ENCODE results near the gene B3GNT9.

B3GNT9 gene, protein sequence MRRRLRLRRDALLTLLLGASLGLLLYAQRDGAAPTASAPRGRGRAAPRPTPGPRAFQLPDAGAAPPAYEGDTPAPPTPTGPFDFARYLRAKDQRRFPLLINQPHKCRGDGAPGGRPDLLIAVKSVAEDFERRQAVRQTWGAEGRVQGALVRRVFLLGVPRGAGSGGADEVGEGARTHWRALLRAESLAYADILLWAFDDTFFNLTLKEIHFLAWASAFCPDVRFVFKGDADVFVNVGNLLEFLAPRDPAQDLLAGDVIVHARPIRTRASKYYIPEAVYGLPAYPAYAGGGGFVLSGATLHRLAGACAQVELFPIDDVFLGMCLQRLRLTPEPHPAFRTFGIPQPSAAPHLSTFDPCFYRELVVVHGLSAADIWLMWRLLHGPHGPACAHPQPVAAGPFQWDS

DNA sequence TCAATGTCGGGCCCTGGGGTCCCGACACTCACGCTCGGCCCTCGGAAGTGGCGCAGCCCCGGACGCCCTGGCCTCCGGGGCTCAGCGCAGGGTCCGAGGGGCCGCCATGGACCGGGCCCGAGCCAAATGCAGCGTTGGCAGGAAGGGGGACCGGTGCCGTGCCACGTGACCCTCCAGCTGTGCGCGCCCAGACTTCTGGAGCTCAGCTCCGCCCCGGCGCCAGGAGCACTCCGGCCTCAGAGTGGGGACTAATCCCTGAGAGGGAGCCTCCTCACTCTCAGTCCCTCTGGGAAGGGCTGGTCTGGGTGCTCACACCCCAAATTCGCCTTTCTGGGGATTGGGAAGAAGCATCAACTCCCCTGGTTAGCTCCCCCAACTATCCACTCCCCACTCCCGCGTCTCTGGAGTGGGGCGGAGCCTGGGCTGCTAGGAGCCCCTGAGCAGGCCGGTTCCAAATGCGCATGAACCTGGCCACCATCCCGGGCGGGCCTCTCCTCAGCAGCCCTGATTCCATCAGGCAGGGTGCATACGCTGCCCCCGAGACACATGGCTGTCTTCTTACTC lies at the start of gene B3GNT9:
B3GNT9 (minus strand) TSS at position 166 of the 564 bp plus-strand sequence. CDS start 513 bp downstream, outside the sequence.
- DNase-seq, result peak; percentile 80

DNA sequence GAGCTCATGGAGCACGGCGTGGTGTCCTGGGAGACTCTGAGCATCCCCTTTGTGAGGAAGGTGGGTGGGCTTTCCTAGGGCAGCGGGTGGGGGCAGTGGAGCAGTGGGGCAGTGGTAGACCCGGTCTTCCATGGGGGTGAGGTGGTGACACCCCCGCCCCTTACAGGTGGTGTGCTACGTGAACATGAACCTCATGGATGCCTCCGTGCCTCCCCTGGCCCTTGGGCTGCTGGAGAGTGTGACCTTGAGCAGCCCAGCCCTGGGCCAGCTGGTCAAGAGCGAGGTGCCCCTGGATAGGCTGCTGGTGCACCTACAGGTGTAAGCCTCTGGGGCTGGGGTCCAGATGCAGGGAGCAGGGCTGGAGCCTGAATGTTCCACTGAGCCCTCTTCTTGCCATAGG lies 49.7 kb upstream of the B3GNT9 start:
- no peak for DNase-seq

GRCh38 chr16:67199808-67200198 lies 49.0 kb upstream of the B3GNT9 start:
- no peak for DNase-seq

DNA sequence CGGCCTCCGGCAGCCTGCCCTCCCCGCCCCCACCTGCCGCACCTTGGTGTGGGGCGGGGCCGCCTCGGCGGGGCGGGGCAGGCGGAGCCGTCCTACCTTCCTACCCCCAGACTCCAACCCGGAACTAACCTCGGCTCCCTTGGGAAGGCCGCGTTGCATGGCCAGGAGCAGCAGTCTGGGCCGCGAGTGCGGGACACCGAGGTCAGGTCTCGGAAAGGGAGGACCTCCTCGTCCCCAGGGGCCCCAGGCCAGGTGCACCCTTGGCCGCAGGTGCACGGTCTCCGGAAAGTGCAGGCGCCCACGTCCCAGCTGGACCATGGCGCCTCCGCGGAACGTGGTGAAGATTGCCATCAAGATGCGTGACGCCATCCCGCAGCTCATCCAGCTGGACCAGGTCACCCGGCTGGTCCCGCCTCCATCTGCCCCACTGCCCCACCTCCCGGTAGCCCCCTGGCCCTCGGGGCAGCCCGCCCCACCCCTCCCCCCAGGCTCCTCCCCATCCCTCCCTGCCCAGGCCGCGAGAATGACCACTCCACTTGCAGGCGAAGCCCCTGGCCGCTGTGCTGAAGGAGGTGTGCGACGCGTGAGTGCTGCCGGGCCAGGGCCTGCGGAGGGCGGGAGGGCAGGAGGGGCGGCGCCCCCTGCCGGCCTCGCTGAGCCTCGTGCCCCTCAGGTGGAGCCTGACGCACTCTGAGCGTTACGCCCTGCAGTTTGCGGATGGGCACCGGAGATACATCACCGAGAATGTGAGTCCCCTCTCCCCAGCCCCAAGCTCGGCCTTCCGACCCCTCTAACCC lies 48.4 kb upstream of the B3GNT9 start, which contains the start of gene ELMO3:
ELMO3 (plus strand) TSS at position 121 of the 797 bp plus-strand sequence; CDS start at position 317, 196 bp downstream.
- DNase-seq, result no peak

- DNase-seq, result no peak
Observed at GRCh38 chr16:67198238-67198734, 47.5 kb upstream of the B3GNT9 start.

DNA sequence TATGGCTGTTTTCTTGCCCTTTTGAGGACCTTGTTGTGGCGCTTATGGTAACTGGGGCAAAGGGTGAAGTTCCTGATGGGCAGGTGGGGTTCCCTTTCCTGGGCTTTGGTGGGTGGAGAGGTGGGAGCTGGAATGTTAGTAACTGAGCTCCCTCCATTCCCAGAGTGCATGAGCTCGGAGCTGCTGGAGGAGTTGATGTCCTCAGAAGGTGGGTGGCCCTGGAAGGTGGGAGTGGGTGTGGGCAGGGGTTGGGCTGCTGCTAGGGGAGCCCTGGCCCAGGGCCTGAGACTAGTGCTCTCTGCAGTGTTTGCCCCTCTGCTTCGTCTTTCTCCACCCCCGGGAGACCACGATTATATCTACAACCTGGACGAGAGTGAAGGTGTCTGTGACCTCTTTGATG lies 46.9 kb upstream of the B3GNT9 start:
- DNase-seq, result no peak

GRCh38 chr16:67196881-67197280 lies 46.1 kb upstream of the B3GNT9 start:
- DNase-seq, result no peak

- DNase-seq, result no peak
Observed at GRCh38 chr16:67195676-67196075, 44.9 kb upstream of the B3GNT9 start.

DNA sequence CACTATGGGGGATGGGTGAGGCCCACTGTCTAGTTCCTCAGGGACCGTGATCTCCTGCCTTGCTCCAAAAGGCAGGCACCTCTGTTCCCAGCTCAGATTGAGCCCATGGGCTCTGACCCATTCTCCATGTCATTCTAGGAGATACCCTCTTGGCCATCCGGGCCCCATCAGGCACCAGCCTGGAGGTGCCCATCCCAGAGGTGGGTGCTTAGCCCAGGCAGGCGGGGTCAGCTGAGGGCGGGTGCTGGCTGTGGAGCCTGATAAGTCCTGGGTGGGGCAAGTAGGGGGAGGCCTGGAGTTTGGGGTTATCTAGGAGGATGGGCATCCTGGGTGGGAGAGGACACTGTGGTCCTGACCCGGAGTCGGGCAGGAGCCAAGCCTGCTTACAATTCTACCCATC lies 43.5 kb upstream of the B3GNT9 start:
- DNase-seq, result no peak

DNA sequence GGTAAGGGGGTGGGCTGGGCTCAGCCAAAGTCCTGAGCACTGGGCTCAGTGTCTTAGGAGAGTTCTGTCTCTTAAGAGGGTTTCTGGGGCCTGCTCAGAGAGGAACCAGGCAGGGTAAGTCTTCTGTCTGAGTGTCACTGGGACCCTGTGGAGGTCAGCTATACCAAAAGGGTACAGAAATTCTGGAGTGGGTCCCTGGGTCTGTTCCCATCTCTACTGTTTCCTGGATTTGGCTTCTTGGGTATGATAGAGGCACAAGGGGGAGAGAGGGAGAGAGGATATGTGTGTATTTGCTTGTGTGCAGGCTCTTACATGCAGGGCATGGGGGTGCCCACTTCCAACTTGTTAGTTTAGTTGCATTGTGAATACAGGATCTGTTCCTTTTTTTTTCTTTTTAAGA lies 42.7 kb upstream of the B3GNT9 start:
- no peak for DNase-seq

DNA sequence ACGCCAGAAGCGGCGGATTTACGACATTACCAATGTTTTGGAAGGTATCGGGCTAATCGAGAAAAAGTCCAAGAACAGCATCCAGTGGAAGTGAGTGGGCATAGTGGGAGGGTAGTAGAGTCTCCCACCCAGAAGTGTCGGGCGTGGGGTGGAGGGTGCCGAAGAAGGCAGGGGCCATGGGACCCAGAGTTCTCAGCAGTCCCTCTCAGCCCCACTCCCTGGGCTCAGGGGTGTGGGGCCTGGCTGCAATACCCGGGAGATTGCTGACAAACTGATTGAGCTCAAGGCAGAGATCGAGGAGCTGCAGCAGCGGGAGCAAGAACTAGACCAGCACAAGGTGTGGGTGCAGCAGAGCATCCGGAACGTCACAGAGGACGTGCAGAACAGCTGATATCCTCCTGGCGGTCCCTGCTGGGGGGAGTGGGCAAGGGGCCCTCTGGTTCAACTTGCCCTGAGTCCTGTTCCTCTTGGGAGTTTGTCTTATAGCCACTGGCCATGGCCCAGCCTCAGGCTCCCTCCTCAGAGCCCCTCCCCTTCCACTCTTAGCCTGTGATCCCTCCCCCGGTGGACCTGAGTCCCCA lies 42.1 kb upstream of the B3GNT9 start:
- DNase-seq, result no peak

DNA sequence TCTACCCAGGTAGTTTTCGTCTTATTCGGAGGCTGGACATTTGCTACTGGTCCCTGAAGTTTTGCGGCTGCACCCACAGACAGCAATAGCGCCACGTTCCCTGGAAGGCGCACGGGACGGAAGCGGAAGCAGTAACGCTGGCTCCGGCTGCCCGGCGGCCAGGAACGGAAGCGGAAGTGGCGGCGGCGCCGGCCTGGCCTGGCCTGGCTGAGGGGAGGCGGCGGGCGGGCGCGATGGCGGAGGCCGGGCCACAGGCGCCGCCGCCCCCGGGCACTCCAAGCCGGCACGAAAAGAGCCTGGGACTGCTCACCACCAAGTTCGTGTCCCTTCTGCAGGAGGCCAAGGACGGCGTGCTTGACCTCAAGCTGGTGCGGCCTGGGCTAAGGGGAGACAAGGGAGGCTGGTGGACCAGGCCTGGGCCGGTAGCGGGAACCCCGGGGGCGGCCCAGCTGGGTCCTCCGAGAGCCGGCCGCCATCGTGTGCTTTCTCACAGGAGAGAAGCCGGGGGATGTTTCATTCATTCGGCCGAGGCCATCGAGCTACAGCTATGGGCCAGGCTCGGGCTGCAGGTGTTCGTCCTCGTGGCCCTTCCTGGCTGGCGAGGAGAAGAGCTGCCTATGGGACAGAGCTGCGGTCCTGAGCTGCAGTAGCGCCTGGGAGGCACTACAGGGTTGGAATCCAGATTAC lies 41.3 kb upstream of the B3GNT9 start, which contains the start of gene E2F4:
E2F4 (plus strand) TSS at position 161 of the 687 bp plus-strand sequence; CDS start at position 234, 73 bp downstream.
- peak; percentile 98 for DNase-seq

DNA sequence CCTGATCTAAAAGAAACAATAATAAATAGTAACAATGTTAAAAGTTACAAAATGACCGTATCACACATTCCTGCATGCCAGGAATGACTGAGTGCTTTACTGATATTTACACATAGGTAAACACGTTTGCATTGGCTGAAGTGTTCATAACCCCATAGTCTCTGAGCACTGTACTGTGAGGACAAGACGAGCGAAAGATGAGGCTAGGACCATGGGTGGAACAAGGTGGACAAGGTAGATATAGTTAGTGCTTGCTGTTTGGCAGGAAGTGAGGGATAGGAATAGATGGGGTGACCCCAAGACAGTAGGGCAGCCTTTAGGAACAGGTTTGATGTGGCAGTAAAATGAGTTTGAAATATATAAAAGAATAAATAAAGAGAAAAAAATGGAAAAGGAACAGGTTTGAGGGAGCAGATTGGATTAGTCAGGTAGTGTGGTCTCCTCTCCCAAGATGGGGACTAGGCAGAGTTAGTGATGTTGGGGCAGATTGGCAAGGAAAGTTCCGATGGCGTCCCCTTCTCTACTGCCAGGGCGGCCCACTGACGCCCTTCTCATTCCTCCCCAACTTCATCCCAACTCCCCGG lies 40.7 kb upstream of the B3GNT9 start:
- no peak for DNase-seq

DNA sequence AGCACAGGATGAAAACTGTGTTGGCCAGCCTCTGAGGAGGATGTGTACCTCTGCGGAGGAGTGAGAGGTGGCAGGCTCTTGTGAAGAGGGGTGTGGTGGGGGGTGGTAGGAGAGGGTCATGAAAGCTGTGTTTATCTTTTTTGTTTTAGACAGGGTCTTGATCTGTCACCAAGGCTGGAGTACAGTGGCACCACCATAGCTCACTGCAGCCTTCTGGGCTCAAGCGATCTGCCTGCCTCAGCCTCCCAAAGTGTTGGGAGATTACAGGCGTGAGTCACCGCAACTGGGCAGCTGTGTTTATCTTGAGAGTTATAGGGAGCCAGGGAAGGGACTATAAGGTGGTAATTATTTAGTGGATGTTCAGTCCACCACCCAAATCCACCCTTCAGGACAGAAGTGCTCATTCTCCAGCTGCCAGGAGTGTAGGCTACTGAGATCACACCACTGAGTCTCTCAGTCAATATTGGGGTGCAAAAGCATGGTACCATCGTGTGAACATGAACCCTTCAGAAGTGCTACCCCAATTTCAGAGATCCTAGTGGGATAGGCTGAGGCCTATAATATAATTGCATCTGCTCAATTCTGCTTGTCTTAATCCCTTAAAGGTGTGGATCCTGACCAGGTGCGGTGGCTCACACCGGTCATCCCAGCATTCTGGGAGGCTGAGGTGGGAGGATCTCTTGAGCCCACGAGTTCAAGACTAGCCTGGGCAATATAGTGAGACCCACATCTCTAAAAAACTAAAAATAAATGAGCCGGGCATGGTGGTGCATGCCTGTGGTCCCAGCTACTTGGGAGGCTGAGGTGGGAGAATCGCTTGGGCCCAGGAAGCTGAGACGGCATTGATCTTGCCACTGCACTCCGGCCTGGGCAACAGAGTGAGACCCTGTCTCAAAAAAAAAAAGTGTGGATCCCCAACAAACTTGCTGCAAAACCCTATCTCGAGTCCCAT lies 39.9 kb upstream of the B3GNT9 start:
- DNase-seq, result no peak

- no peak for DNase-seq
Observed at GRCh38 chr16:67190041-67190440, 39.2 kb upstream of the B3GNT9 start, which contains the start of gene EXOC3L1. Gene EXOC3L1 (minus strand): TSS chr16:67190136. CDS start chr16:67189676, 460 bp downstream.

- no peak for DNase-seq
Observed at GRCh38 chr16:67188798-67189197, 38.0 kb upstream of the B3GNT9 start.

- DNase-seq, result no peak
Observed at GRCh38 chr16:67188323-67188722, 37.5 kb upstream of the B3GNT9 start.

- no peak for DNase-seq
Observed at GRCh38 chr16:67187175-67187890, 36.5 kb upstream of the B3GNT9 start.

- no peak for DNase-seq
Observed at GRCh38 chr16:67186550-67186950, 35.8 kb upstream of the B3GNT9 start.

DNA sequence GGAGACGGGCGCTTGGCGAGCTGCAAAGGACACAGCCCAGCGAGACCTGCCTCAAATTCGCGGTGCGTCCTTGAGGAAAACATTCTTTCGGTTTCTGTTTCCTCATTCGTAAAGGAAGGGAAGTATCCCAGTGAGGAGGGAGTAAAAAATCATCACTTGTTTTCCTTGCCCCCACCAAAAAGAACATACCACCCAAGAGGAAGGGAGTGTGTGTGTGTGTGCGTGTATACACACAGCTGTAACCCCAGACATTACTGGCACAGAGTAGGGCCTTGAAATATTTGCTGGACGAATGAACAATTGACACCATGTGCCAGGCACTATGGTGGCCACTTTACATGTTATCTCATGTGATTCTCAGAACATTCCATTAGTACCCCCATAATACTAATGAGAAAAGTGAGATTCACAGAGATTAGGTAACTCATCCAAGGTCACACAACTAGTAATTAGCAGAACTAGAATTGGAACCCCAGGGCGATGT lies 34.9 kb upstream of the B3GNT9 start:
- DNase-seq, result no peak
